ENCODE results near the gene LMX1B.

LMX1B gene

DNA sequence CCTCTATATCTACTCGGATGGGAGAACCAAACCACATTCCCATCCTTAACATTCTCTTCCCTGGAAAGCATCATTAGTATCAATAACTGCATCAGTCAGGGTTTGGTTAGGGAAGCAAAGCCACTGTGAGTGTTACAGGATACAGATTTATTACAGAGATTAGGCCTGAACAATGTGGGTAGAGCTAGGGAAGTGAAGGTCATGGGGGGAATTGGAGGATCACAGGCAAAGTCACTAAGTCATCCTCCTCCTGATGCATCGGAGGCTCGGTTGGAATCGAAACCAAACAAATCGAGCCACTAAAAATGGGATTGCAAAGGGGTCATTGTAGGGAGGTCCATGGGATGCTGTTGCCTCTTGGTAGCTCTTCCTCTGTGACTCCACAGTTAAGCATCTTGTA, 129.3 kb downstream of the LMX1B start:
- TF ChIP-seq, protein P1, sequence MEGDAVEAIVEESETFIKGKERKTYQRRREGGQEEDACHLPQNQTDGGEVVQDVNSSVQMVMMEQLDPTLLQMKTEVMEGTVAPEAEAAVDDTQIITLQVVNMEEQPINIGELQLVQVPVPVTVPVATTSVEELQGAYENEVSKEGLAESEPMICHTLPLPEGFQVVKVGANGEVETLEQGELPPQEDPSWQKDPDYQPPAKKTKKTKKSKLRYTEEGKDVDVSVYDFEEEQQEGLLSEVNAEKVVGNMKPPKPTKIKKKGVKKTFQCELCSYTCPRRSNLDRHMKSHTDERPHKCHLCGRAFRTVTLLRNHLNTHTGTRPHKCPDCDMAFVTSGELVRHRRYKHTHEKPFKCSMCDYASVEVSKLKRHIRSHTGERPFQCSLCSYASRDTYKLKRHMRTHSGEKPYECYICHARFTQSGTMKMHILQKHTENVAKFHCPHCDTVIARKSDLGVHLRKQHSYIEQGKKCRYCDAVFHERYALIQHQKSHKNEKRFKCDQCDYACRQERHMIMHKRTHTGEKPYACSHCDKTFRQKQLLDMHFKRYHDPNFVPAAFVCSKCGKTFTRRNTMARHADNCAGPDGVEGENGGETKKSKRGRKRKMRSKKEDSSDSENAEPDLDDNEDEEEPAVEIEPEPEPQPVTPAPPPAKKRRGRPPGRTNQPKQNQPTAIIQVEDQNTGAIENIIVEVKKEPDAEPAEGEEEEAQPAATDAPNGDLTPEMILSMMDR (IDR thresholded peaks at IDR 0.05; ENCODE audit: control insufficient read depth, insufficient read depth, low read depth, low read length, missing control alignments), result no peak
- DNase-seq (ENCODE audit: low read depth), result no peak
- no peak overlapping the region for H3K4me3 ChIP-seq (ENCODE audit: control insufficient read depth, low read depth, low read length)

DNA sequence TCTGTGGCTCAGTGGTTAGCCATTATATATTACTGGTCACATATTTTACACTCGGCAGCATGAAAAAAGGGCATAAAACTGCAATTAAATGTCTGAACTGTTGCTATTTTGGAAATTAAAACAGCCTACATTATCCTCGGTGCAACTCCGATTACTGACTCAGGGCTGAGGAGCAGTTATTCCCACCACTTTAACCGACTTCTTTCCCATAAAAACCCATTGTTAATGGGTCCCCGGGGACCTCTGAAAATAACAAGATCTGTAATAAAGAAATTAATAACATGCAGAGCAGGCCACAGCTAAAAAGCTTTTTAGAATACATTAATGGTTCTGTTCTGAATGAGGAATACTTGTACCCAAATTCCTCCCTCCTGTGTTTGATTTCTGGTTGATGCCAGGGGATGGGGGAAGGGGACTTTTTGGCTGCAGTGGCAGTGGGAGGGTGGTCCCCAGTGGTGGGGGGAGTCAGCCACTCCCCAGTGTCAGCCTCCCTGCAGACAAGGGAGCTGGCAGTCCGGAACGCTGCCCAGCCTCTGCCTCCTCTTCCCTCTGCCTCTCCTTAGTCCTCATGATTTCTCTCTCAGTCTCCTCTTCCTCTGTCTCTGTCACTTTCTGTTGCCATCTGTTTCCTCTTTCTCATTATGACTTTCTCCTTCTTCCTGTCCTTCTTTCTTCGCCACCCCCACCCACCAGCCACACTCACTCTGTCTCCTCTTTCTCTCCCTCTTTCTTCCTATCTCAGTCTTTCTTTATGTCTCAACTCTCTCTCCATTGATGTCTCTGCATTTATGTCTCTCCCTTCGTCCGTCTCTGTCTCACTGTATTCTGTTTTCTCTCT, 132.1 kb downstream of the LMX1B start:
- DNase-seq (ENCODE audit: low read depth), result no peak
- no peak overlapping the region for H3K4me3 ChIP-seq (ENCODE audit: control insufficient read depth, low read depth, low read length)
- TF ChIP-seq, protein P1 (IDR thresholded peaks at IDR 0.05; ENCODE audit: control insufficient read depth, insufficient read depth, low read depth, low read length, missing control alignments), result no peak
